HG03565 (cell line): ENCODE results near the gene TCF7.

Experiments used
- ATAC-seq: cut with Tn5 transposase; IDR thresholded peaks from one replicate; pipeline ENCODE4 v1.9.1; 2021; ENCODE audit warnings: mild to moderate bottlenecking, moderate library complexity; ENCODE audit not compliant: unreplicated experiment

TCF7 gene

DNA sequence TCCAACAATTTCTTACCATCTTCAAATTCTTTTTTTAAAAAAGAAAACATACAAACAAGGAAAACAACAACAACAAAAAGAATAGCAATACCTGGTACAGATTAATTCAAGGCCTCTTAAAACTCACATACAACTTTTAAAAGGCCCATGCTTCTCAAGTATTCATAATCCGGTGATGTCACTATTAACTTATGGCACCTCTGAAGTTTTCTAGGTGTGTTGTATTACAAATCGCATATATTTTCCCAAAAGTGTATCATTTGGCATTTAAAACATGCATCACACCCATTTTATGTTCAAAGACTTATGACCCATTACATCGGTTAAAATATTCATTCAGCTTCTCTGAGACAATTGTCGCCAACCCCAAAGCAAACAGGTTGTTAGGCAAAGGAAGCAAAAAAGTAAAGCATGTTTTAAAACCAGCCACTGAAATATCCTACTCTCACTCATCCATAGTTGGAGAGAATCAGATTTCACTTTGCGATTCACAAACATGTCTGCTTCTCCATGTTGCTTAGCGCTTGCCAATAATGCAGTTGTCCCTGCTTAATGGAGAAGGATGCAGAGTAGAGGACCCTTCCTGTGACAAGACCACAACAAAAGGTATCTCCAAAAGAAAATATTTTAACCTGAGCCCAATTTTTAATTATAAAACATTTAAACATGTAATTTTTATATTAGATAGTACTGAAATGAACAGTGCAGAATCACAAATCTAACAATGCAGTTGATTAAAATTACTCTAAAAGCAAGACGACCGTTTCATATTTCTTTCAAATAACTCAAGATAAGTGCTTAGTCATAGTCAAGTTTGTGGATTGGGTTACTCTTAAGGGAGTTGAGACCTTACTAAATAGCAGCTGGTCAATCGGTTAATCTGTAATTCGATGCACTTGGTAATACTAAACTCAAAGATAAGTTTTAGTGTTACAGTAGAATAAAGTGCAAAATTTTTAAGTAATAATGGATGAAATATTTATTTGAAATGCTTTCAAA is 60.7 kb downstream of the TCF7 start:
- ATAC-seq: no peak

DNA sequence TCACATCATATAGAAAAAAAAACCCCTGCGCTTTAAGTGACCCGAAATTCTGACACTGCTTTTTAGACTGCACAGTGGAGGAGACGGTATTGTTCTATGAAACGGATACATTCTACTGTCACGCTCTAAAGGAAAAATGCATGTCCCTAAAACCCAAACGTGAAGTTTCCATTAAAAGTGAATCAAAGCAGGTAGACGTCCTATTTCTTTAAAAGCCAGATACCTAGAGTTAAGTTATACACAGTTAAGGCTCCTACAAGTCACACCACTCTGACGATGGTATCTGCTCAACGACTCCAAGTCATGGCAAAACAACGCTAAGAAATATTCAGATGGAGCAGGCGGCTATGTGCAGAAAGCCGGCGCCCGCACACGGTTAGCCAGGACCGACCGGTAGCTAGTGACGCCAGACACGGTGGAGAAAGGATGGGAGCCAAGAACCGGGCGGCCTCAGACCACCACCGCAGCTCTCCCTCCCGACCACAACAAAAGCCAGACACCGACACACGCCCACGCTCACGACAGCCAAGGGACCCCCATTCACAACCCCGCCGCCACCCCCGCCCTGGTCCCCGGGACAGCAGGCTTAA is 61.5 kb downstream of the TCF7 start:
- peak; percentile 14 for ATAC-seq

DNA sequence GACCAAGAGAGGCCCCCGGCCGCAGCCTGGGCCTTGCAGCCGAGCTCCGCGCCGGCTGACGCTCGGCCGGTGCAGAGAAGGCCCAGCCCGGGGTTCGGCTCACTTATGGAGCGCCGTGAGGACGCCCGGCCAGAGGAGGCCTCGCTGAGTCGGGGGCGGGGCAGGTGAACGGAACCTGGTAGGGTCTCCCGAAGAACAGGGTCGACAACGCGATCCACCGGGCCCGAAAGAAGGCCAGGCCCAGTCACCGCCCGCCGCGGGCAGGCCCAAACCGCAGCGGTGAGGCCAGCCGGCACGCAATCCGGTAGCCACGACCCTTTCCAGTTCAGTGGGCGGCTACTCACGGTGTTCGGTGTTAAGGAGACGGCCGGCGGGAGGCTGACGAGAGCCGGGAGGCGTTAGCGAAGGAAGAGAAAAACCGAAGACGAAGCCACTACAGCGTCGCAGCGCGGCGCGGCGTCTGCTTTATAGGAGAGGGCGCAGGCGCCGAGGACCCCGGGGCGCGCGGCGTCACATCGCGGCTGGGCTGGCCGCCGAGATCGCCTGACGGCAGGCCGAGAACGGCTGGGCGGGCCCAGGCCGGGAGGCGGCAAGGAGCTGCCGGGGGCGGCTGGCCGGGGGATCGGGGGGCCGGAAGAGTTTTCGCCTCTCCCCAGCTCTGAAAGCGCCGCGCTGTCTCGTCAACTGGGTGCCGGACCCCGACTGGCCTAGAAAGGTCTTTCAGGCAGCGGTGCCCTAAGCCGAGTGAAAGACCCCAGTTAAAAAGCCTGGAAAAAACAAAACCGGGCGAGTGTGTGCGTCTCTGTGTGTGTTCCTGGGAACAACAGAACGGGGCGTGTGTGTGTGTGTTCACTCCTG is 62.3 kb downstream of the TCF7 start, which contains the start of gene SKP1:
TSS of gene SKP1 (minus strand) at position 440 of the 858 bp plus-strand sequence. CDS start 2,928 bp downstream, outside the sequence.
- ATAC-seq: peak; percentile 60

DNA sequence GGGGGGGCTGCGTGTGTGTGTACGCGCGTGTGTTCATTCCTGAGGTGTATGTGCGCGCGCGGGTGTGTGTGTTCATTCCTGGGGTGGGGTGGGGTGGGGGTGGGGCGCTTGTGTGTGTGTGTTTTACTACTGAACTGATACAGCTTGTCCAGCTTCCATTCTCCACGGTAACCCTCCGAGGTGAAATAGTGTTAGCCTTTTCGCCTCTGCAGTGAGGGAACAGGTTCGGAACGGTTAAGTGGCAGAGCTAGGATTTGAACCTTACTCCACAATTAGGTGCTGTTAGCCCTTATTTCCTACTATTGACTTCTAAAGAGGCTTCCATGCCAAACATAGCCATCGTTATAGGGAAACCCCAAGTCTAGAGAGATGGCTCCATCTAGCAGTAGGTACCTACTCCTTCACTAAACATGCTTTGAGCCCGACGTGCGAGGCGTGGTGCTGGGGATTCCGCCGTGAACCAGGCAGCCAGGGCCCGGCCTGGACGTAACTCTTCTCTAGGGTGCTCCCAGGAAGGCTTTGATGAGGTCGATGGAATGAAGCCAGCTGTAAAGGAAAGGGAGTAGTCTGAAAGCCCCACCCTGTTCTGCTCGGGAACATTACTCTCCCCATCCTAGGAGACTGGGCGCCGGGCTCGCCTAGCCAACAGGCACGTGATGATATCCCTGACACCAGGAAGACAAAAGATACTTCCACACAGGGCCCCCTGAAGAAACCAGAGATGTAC is 63.1 kb downstream of the TCF7 start:
- ATAC-seq: no peak

DNA sequence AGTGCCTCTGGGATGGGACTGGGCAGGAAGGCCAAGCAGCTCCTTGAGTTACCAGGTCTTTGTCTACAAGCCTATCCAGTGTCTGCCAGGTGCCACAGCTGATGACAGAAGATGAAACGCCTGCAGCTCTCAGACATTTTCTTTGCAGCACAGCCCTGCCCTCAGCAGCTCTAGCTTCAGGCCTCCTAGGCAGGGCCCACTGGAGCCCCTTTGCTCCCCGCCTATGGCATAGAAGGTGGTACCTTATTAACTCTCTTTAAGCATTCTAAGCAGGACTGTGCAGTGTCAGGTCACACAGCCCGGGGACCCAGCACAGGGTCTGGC is 63.6 kb downstream of the TCF7 start:
- no peak for ATAC-seq

DNA sequence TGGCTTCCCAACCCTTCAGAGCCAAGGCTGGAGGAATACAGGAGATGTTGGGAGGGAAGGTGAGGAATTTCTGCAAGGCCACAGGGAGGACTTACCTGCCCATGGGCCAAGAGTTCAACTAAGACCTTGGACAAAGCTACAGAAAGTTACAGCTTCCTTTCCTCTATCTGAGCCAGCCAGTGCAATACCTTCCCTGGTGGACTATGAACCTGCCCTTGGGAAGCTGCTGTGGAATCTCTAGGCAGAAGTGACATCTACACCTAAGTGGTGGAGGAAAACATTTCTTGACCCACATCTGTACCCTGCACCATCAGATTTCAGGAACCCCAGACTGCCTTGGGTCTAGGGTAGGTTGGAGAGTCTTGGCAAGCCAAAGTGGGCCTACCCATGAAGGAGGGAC is 69.0 kb downstream of the TCF7 start:
- ATAC-seq: no peak

DNA sequence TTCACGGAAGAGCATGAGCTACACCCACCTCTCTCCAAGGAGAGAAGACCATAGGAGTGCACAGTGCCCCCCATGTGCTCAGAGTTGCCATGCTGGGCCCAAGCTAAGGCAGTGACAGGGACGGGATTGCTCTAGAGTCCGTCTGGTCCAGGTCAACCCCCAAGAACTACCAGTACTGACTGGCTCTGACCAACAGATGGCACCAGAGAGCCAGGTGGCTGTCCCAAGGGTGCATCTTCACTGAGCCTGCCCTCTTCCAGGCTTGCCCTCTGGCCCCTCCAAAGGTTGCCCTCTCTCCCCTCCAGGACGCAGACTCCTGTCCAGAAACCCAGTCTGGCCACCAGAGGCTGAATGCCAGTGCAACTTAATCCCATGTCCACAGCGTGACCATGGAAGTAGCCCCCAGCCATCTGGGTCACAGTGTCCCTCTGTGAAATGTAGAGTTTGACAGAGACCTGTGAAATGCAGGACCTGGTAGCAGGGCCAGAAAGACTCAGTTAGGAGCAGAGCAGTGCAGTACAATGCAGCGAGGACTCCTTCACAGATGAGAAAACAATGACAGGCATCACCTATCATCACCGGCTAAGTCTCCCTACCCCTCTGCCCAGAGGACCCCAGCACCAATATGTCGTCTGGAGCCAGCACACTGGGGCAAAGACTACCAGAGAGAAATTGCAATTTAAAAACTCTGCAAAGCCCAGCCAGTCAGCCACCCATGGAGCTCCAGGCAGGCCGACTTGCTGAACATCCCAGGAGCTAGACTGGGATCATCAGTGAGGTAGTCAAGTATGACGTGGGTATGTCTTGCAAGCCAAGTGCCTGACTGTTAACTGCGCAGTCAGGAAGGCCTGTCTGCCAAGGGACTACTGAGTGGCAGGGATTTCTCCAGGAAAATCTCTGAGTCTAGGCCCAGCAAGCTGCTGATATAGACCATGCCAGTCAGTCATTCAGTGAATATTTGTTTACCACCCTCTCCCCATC is 70.0 kb downstream of the TCF7 start:
- ATAC-seq: no peak

DNA sequence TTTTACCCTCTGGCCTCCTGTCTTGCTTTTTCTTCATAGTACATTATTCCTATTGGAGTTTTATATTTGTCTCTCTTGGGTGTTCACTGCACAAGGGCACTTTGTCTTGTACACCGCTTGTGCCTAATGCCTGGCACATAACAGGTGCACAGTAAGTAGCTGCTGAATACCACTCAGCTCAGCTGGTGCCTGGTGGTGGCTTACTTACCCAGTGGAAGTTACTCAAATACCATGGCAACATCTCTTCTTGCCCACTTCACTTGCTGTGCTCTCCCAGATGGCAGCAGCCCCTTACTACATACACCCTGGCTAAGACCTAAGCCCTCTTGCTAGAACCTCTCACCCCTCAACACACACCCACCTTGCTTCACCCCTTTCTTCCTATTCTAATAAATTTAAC is 73.6 kb downstream of the TCF7 start:
- ATAC-seq: no peak

DNA sequence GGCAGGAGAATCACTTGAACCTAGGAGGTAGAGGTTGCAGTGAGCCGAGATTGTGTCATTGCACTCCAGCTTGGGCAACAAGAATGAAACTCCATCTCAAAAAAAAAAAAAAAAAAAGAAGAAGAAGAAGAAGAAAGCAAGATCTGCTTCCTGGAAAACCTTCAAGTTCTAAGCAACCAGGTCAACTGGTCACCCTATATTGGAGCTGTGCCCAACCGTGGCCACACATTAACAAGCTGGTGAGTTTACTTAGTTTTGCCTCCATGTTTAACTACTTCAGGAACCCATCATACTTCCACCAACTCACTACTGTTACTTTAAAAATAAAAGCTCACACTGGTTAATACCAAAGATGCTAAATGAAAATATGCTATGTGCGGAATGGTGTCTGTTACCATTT is 74.5 kb downstream of the TCF7 start:
- no peak for ATAC-seq

DNA sequence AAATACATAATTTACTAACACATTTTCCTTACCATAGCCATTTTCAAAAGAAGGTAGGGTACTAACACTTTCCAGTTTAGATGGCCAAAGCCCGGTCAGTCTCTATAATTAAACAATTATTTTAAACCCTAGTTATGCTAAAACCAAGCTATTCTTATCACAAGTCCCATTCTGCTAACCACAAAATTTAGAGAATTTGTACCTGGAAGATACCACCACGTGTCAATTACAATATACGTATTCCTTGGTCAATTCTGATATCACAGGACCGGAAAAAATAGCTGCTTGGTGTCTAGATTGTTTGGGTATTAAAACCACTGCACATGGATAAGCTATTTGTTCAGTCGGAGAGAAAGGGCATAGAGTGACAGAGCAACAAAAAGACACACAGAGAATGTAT is 81.2 kb downstream of the TCF7 start:
- no peak for ATAC-seq
